Neuronal stem cell (in vitro differentiated cells): ENCODE measurements around the gene PDZD4.

Experiments used
- DNase-seq: peaks from one replicate; pipeline ENCODE4 v3.0.0-alpha.2; 2013; ENCODE audit warnings: low spot score
- H2AFZ ChIP-seq: one replicate; pipeline ENCODE4 v1.6.1; 2013; ENCODE audit warnings: mild to moderate bottlenecking, low read length, inconsistent platforms
- H2AK5ac ChIP-seq: 2 replicates; pipeline ENCODE4 v1.6.1; 2013; ENCODE audit warnings: low read depth, mild to moderate bottlenecking, inconsistent platforms, low read length, moderate library complexity, mixed read lengths
- H2BK120ac ChIP-seq: 2 replicates; pipeline ENCODE4 v1.6.1; 2013; ENCODE audit warnings: low read depth, mild to moderate bottlenecking, inconsistent platforms, low read length, moderate library complexity, mixed read lengths
- H2BK12ac ChIP-seq: one replicate; pipeline ENCODE4 v1.6.1; 2013; ENCODE audit warnings: low read length, inconsistent platforms
- H2BK15ac ChIP-seq: 2 replicates; pipeline ENCODE4 v1.6.1; 2013; ENCODE audit warnings: mild to moderate bottlenecking, low read length, inconsistent platforms, mixed read lengths
- H2BK5ac ChIP-seq: one replicate; pipeline ENCODE4 v1.6.1; 2013; ENCODE audit warnings: inconsistent platforms, mild to moderate bottlenecking, low read length, moderate library complexity
- H3K14ac ChIP-seq: one replicate; pipeline ENCODE4 v1.6.1; 2013; ENCODE audit warnings: low read length, inconsistent platforms
- H3K18ac ChIP-seq: 2 replicates; pipeline ENCODE4 v1.6.1; 2013; ENCODE audit warnings: low read length, inconsistent platforms
- H3K23ac ChIP-seq: 2 replicates; pipeline ENCODE4 v1.6.1; 2013; ENCODE audit warnings: low read depth, mild to moderate bottlenecking, mixed read lengths, low read length, inconsistent platforms; ENCODE audit not compliant: poor library complexity
- H3K27ac ChIP-seq: replicated peaks from 3 replicates; pipeline ENCODE4 v1.5.1; 2013; ENCODE audit warnings: low read length, inconsistent platforms
- H3K27me3 ChIP-seq, 3 experiments: 2 replicates each; pipeline ENCODE4 v1.6.1; 2013; ENCODE audit warnings: low read length in 3 of 3, mild to moderate bottlenecking in 2 of 3, inconsistent platforms in 1 of 3, low read depth in 1 of 3, mixed read lengths in 1 of 3, moderate library complexity in 1 of 3; ENCODE audit not compliant: control insufficient read depth in 3 of 3, insufficient read depth in 3 of 3
- H3K36me3 ChIP-seq, 2 donors: replicated peaks in 1 of 2; 2 replicates each; pipeline ENCODE4 v1.6.1; 2013; ENCODE audit warnings: low read length in 2 of 2; ENCODE audit not compliant: control insufficient read depth in 2 of 2, insufficient read depth in 2 of 2
- H3K4ac ChIP-seq: 2 replicates; pipeline ENCODE4 v1.6.1; 2013; ENCODE audit warnings: inconsistent platforms, mild to moderate bottlenecking, low read length, moderate library complexity
- H3K4me1 ChIP-seq, 2 donors: 1 replicate in 1 of 2; 2 replicates in 1 of 2; pipeline ENCODE4 v1.6.1; 2013; ENCODE audit warnings: low read length in 2 of 2, low read depth in 1 of 2; ENCODE audit not compliant: control insufficient read depth in 2 of 2, insufficient read depth in 1 of 2
- H3K4me2 ChIP-seq: one replicate; pipeline ENCODE4 v1.6.1; 2013; ENCODE audit warnings: mild to moderate bottlenecking, low read length, inconsistent platforms; ENCODE audit not compliant: insufficient read depth, poor library complexity, severe bottlenecking
- H3K4me3 ChIP-seq, 2 donors: 2 replicates each; pipeline ENCODE4 v1.5.1; 2013; ENCODE audit warnings: low read length in 2 of 2, mild to moderate bottlenecking in 2 of 2, inconsistent platforms in 1 of 2, moderate library complexity in 1 of 2
- H3K79me1 ChIP-seq: one replicate; pipeline ENCODE4 v1.6.1; 2013; ENCODE audit warnings: low read depth, mild to moderate bottlenecking, inconsistent platforms, low read length, moderate library complexity
- H3K9ac ChIP-seq: one replicate; pipeline ENCODE4 v1.6.1; 2013; ENCODE audit warnings: mild to moderate bottlenecking, low read depth, low read length, inconsistent platforms; ENCODE audit not compliant: poor library complexity
- H3K9me3 ChIP-seq, 2 donors: replicated peaks in 1 of 2; 2 replicates each; pipeline versions ENCODE3 to v1.6.1; 2013; ENCODE audit warnings: low read length in 2 of 2, mild to moderate bottlenecking in 2 of 2, inconsistent platforms in 1 of 2, low read depth in 1 of 2, mixed read lengths in 1 of 2, moderate library complexity in 1 of 2; ENCODE audit not compliant: control insufficient read depth in 2 of 2, insufficient read depth in 1 of 2
- H4K8ac ChIP-seq: one replicate; pipeline ENCODE4 v1.6.1; 2013; ENCODE audit warnings: low read depth, mild to moderate bottlenecking, inconsistent platforms, low read length, moderate library complexity
- H4K91ac ChIP-seq: one replicate; pipeline ENCODE4 v1.6.1; 2013; ENCODE audit warnings: low read length, low read depth, mild to moderate bottlenecking, inconsistent platforms; ENCODE audit not compliant: poor library complexity
- WGBS, 2 donors: extraction: QIAGEN DNeasy Blood & Tissue Kit; methylation state at CpG; one replicate each; pipeline ENCODE4 v1.1.7; 2013; ENCODE audit warnings: missing lambda C conversion rate in 2 of 2, mixed read lengths in 1 of 2; ENCODE audit not compliant: insufficient read length in 2 of 2, insufficient replicate concordance in 1 of 2; ENCODE audit errors: extremely low coverage in 2 of 2; 5-methylcytosine and 5-hydroxymethylcytosine counted together

Gene PDZD4

DNA sequence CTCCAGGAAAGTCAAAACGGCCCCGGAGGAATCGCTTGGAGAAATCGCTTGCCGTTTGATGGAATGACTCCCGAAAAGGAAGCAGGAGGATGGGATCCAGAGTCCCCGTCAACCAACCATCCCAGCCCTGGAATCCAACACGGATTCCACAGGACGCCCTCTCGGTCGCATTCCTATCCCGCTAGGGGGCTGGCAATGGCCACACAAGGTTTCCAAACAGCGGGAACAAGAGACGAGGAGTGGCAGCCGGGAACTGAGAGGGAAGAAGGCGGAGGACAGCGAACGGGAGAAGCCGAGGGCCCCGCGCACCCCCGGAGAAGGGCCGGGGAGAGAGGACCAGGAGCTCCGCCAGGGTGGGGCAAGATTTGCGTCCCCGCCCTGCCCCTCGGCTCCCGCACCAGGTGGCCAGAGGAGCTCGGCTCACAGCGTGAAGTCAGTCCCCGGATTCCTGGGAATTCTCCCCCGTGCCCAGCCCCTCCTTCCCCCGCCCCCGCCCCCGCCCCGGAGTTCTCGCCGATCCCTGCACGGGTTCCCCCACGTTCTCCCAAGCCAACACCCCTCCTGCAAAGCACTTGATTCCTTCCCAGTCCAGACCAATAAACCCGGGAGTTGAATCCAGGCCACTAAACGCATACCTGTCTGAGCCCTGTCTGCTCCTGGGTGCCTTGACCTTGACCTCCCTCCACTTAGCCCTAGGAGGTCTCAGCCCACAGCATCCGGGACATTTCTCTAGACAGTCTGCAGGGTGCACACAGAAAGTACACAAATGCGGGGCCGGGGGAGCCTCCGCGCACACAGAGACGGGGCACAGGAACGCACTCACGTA lies 1.4 kb downstream of the PDZD4 start:
- no peak overlapping the region for H4K8ac ChIP-seq
- H3K4me3 ChIP-seq: peak overlapping the region; percentile 68 to 84
- no peak overlapping the region for H3K9ac ChIP-seq
- H3K79me1 ChIP-seq: no peaks in the 10 kb centered on the region
- peaks cover 5 to 6% of the 10 kb centered on the region in 2 donors for H3K4me1 ChIP-seq
- H2AFZ ChIP-seq: no peak overlapping the region
- no peak overlapping the region for H3K23ac ChIP-seq
- H3K4me2 ChIP-seq: peak overlapping the region; percentile 83
- H3K4ac ChIP-seq: no peak overlapping the region
- peak; percentile 32 for DNase-seq
- peaks cover 0 to 20% (median 17%) of the 10 kb centered on the region in 3 experiments for H3K27me3 ChIP-seq
- H4K91ac ChIP-seq: no peak overlapping the region
- H2BK5ac ChIP-seq: no peak overlapping the region
- H2AK5ac ChIP-seq: no peak overlapping the region
- no peak overlapping the region for H2BK12ac ChIP-seq
- H3K36me3 ChIP-seq: peaks cover 0 to 11% of the 10 kb centered on the region in 2 donors
- H3K14ac ChIP-seq: no peak overlapping the region
- H3K18ac ChIP-seq: peak overlapping the region; percentile 28
- no peaks in the 10 kb centered on the region for H3K9me3 ChIP-seq
- H3K27ac ChIP-seq: no peak overlapping the region
- H2BK120ac ChIP-seq: no peak overlapping the region
- no CpG with 5 or more reads among the region's 50 CpGs for WGBS, 2 donors
- no peak overlapping the region for H2BK15ac ChIP-seq

DNA sequence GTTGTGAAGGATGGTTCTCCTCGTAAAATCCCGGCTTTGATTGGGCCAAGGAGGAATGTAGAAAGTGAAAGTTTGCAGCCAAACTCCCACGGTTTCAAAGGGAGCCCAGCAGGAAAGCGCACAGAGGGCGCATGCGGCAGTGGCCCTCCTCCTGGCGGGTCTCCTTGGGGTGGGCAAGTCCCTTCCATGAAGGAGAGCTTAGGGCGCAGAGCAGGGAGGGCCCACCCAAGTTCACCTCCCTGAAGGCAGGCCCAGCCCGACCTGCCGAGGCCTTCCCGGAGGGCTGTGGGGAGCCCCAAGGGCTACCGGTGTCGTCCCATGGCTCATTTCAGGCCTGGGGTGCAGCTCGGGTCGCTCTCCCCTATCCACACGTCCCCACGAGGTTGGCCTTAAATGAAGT lies 2.0 kb downstream of the PDZD4 start:
- H3K23ac ChIP-seq: no peak overlapping the region
- H3K4ac ChIP-seq: no peak overlapping the region
- DNase-seq: no peak
- peak overlapping the region; percentile 70 for H3K9ac ChIP-seq
- no peak overlapping the region for H3K14ac ChIP-seq
- no peak overlapping the region for H2AK5ac ChIP-seq
- no peak overlapping the region for H3K18ac ChIP-seq
- WGBS, 2 donors: no CpG with 5 or more reads among the region's 17 CpGs
- peak overlapping the region; percentile 30 to 68 for H3K4me3 ChIP-seq
- H2BK120ac ChIP-seq: no peak overlapping the region
- no peak overlapping the region for H4K8ac ChIP-seq
- H2AFZ ChIP-seq: no peak overlapping the region
- no peak overlapping the region for H4K91ac ChIP-seq
- peaks cover 0 to 15% of the 10 kb centered on the region in 2 donors for H3K36me3 ChIP-seq
- H2BK5ac ChIP-seq: no peak overlapping the region
- peaks cover 0 to 20% (median 17%) of the 10 kb centered on the region in 3 experiments for H3K27me3 ChIP-seq
- no peak overlapping the region for H2BK15ac ChIP-seq
- H3K27ac ChIP-seq: no peak overlapping the region
- H3K9me3 ChIP-seq: no peaks in the 10 kb centered on the region
- H2BK12ac ChIP-seq: no peak overlapping the region
- H3K79me1 ChIP-seq: no peaks in the 10 kb centered on the region
- H3K4me2 ChIP-seq: peak overlapping the region; percentile 54
- peaks cover 5 to 6% of the 10 kb centered on the region in 2 donors for H3K4me1 ChIP-seq

DNA sequence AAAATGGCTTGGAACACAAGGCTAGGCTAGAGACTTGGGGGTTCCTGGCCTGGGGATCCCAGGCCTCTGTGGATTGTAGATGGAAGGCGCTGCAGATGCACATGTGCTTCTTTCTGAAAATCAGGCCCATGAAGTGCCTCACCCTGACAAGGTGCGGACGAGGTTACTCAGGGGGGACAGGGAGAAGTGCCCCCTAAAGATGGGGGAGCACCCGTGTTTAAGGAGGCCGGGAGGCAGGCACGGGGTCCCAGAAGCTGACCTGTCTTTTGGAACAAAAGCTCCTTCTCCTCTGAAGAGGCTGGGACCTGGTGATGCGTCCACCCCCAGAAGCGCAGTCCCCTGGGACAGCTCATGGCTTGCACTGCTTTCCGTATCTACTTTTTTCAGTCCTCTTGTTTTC lies 2.4 kb downstream of the PDZD4 start:
- H3K9ac ChIP-seq: no peak overlapping the region
- H3K4ac ChIP-seq: no peak overlapping the region
- H3K4me1 ChIP-seq: peaks cover 5 to 6% of the 10 kb centered on the region in 2 donors
- H2BK15ac ChIP-seq: no peak overlapping the region
- no peak overlapping the region for H2BK5ac ChIP-seq
- H2BK120ac ChIP-seq: no peak overlapping the region
- H3K18ac ChIP-seq: no peak overlapping the region
- H3K27me3 ChIP-seq: peaks cover 0 to 20% (median 17%) of the 10 kb centered on the region in 3 experiments
- no peak for DNase-seq
- H3K9me3 ChIP-seq: no peaks in the 10 kb centered on the region
- no peak overlapping the region for H3K23ac ChIP-seq
- H2BK12ac ChIP-seq: no peak overlapping the region
- no peak overlapping the region for H3K4me2 ChIP-seq
- H3K79me1 ChIP-seq: no peaks in the 10 kb centered on the region
- no peak overlapping the region for H3K4me3 ChIP-seq
- H2AK5ac ChIP-seq: no peak overlapping the region
- no CpG with 5 or more reads among the region's 9 CpGs for WGBS, 2 donors
- no peak overlapping the region for H3K27ac ChIP-seq
- peaks cover 0 to 15% of the 10 kb centered on the region in 2 donors for H3K36me3 ChIP-seq
- no peak overlapping the region for H4K91ac ChIP-seq
- no peak overlapping the region for H4K8ac ChIP-seq
- no peak overlapping the region for H2AFZ ChIP-seq
- H3K14ac ChIP-seq: no peak overlapping the region

DNA sequence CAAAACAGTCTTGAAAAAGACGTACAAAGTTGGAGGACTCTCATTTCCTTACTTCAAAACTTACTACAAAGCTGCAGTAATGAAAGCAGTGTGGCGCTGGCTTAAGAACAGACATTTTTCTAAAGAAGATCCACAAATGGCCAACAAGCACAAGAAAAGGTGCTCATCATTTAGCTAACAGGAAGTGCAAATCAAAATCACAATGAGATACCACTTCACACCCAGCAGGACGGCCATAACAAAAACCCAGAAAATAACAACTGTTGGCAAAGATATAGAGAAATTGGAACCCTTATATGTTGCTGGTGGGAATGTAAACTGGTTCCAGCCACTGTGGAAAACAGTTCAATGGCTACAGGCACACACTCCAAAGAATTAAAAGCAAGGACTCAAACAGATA lies 3.3 kb downstream of the PDZD4 start:
- H3K27ac ChIP-seq: no peak overlapping the region
- H2AFZ ChIP-seq: no peak overlapping the region
- H3K9ac ChIP-seq: no peak overlapping the region
- H4K8ac ChIP-seq: no peak overlapping the region
- no peak for DNase-seq
- WGBS, 2 donors: no CpG with 5 or more reads among the region's 3 CpGs
- H3K4me1 ChIP-seq: peaks cover 5 to 6% of the 10 kb centered on the region in 2 donors
- H3K4me3 ChIP-seq: no peak overlapping the region
- H2AK5ac ChIP-seq: no peak overlapping the region
- H3K27me3 ChIP-seq: peaks cover 0 to 17% (median 16%) of the 10 kb centered on the region in 3 experiments
- no peak overlapping the region for H2BK15ac ChIP-seq
- H3K36me3 ChIP-seq: peaks cover 0 to 15% of the 10 kb centered on the region in 2 donors
- H3K4ac ChIP-seq: no peak overlapping the region
- H3K9me3 ChIP-seq: no peaks in the 10 kb centered on the region
- no peak overlapping the region for H2BK120ac ChIP-seq
- no peak overlapping the region for H4K91ac ChIP-seq
- no peak overlapping the region for H3K18ac ChIP-seq
- H3K79me1 ChIP-seq: no peaks in the 10 kb centered on the region
- no peak overlapping the region for H2BK5ac ChIP-seq
- no peak overlapping the region for H3K23ac ChIP-seq
- H3K14ac ChIP-seq: no peak overlapping the region
- H3K4me2 ChIP-seq: no peak overlapping the region
- no peak overlapping the region for H2BK12ac ChIP-seq
